ENCODE measurements around the gene COX6A1.

- no peak for TF ChIP-seq CTCF (IDR thresholded peaks at IDR 0.05)
- no peak for TF ChIP-seq POLR2A (IDR thresholded peaks at IDR 0.05)
Measured at GRCh38 chr12:120472521-120472920, 34.6 kb downstream of the COX6A1 start.

Data from Peyer's patch (tissue), 4 donors.